Colonic mucosa (tissue), 4 donors: ENCODE results near the gene CELF1. TPM values are rescaled to one million over a fixed set of nuclear protein-coding genes. Genes with fewer than 3 reads are reported as not detected.

Experiments used
- DNase-seq: peaks from one replicate; pipeline ENCODE4 v3.0.0-alpha.2; 2020
- H3K27ac ChIP-seq: fragments of 200-600 bp; one replicate; pipeline ENCODE4 v1.8.0; 2021
- H3K27me3 ChIP-seq: fragments of 200-600 bp; one replicate; pipeline ENCODE4 v1.8.0; 2021
- H3K36me3 ChIP-seq: fragments of 200-600 bp; one replicate; pipeline ENCODE4 v1.8.0; 2021
- H3K4me1 ChIP-seq: fragments of 200-600 bp; one replicate; pipeline ENCODE4 v1.8.0; 2021; ENCODE audit warnings: mild to moderate bottlenecking
- H3K4me3 ChIP-seq: fragments of 200-600 bp; one replicate; pipeline ENCODE4 v1.8.0; 2021
- H3K9ac ChIP-seq, 2 donors: one replicate each; pipeline ENCODE4 v1.7.0; 2013; ENCODE audit warnings: control low read depth in 2 of 2, low read depth in 2 of 2, low read length in 2 of 2
- H3K9me3 ChIP-seq: fragments of 200-600 bp; one replicate; pipeline ENCODE4 v1.8.0; 2021
- CTCF ChIP-seq: fragments of 200-600 bp; IDR thresholded peaks from one replicate; pipeline ENCODE4 v1.8.0; 2022; ENCODE audit warnings: antibody characterized with exemption, mild to moderate bottlenecking
- intact Hi-C: fragments of 100-400 bp; cut with DNase I; formaldehyde crosslinking; loops from one replicate; pipeline ENCODE4 v1.14.1; 2022
- total RNA-seq, 2 donors: library from RNA; stranded (reverse); fragmentation: NEBNext Ultra II Directional in 1 of 2; extraction: Animal tissue kit (Norgen Biotek cat#: 25700) in 1 of 2; gene quantifications; one replicate each; pipeline ENCODE4 v1.2.1, GENCODE V29; 2021
- donor health status: healthy.
- donor health status: DM: no; HTN: no; CAD: no.
- donor health status: DM: no; HTN: no; CAD: no.

Gene CELF1
- total RNA-seq, 2 donors from 2014 or later, result 76.1 to 96.8 TPM

DNA sequence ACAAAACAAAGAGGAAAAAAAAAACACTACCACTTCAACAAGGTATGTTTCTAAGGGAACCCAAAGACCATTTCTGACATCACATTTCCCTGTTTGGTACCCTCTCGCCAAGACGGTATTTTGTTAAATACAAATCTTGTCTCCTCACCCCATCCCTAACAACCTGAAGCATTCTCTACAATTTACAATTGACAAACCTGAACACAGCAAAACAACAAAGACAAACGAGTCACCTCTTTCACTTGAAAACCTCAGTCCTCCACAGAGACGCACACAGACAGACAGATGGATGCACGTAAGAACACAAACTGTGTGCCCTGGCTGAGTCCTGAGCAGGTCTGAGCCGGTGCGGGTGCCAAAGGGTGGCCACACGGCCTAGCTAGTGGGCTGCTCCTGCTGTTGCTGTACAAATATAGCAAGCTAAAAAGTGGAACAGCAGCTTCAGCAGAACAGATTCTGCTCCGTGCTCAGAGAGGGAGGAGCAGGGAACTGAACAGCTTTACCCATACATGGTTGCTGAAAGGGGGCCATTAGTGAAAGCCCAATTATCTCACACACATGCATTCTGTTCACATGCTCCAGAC, 28.5 kb downstream of the CELF1 start:
- H3K9me3 ChIP-seq, result no peaks in the 10 kb centered on the region
- no peaks in the 10 kb centered on the region for H3K36me3 ChIP-seq
- no peak for DNase-seq
- no peak for TF ChIP-seq CTCF
- no peak overlapping the region for H3K9ac ChIP-seq
- H3K27me3 ChIP-seq, result no peaks in the 10 kb centered on the region
- H3K27ac ChIP-seq, result peak overlapping the region; percentile 22
- peaks cover 4% of the 10 kb centered on the region for H3K4me1 ChIP-seq
- no peak overlapping the region for H3K4me3 ChIP-seq
- intact Hi-C loops, result no loop called here

- DNase-seq, result peak; percentile 46
- Histone ChIP-seq H3K4me1 (peaks cover 6% of the 10 kb centered on the region), H3K9me3 (no peaks in the 10 kb centered on the region), H3K27me3 (no peaks in the 10 kb centered on the region), H3K36me3 (no peaks in the 10 kb centered on the region), H3K9ac (no peak overlapping the region), H3K27ac (peak overlapping the region; percentile 22), H3K4me3 (no peak overlapping the region)
- no peak for TF ChIP-seq CTCF
- intact Hi-C loops, result no loop called here
Observed at GRCh38 chr11:47523490-47524225, 29.3 kb downstream of the CELF1 start.

DNA sequence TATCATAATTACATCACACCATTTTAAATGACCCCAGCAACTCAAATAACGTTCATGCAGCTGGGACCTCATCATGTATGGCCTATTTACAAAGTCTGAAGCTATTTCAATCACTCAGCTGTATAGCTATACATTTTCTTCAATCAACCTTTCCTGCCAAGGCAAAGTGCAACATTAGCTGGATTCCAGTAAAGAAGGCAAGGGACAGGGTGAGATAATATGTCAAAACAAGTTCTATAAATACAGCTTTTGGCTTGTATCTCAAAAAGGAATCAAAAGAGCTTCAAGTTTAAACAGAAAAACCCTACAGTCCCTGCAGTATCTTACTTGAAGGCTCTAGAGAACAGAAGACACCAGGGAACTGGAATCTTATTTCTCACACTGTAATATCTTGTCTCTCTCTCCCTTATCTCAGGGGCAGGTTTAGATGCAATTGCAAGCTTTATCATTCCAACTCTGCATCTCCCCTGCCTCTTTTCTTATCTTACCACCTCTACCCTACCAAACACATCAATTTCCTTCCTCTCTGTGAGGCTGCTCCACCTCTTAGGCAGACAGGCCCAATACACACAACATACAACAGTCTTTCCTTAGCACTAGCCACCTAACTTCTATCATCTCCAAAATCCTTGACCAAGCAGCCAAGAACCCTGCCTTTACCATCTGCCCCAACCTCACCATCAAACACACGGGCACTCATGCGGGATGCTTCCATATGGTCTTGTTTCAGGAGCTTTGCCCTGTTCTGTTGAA, 34.5 kb downstream of the CELF1 start:
- intact Hi-C loops, result no loop called here
- H3K27ac ChIP-seq, result no peak overlapping the region

DNA sequence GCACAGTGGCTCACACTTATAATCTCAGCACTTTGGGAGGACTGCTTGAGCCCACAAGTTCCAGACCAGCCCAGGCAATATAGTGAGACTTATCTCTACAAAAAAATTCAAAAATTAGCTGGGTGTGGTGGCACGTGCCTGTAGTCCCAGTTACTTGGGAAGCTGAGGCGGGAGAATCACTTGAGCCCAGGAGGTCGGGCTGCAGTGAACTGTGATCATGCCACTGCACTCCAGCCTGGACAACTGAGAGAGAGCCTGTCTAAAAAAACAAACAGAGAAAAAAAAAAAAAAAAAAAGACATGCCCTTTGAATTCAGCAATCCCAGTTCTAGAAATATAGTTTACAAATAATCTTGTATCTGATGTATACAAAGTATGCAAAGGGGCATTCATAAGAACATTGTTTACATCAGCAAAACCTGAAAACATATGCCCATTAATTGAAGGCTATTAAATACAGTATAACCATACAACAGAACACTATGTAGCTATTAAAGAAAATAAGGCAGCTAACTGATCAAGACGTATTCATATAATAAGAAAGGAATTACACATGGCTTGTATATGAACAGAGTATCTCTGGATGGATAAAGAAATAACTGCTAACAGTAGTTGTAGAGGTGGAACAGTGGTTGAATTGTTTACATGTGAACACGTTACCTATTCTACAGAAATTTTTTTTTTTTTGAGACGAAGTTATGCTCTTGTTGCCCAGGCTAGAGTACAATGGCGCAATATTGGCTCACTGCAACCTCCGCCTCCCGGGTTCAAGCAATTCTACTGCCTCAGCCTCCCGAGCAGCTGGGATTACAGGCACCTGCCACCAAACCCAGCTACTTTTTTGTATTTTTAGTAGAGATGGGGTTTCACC, 35.7 kb downstream of the CELF1 start:
- H3K27ac ChIP-seq, result no peak overlapping the region
- intact Hi-C loops, result no loop called here
- DNase-seq, result no peak
- peaks cover 13% of the 10 kb centered on the region for H3K4me1 ChIP-seq
- H3K9ac ChIP-seq, result no peak overlapping the region
- H3K36me3 ChIP-seq, result no peaks in the 10 kb centered on the region
- no peak overlapping the region for H3K4me3 ChIP-seq
- H3K9me3 ChIP-seq, result no peaks in the 10 kb centered on the region
- H3K27me3 ChIP-seq, result no peaks in the 10 kb centered on the region
- TF ChIP-seq CTCF, result no peak

More for the DNA sequence above, 34.5 kb downstream of the CELF1 start:
- TF ChIP-seq CTCF, result no peak
- no peak overlapping the region for H3K4me3 ChIP-seq
- H3K36me3 ChIP-seq, result no peaks in the 10 kb centered on the region
- H3K27me3 ChIP-seq, result no peaks in the 10 kb centered on the region
- no peak for DNase-seq
- no peak overlapping the region for H3K9ac ChIP-seq
- H3K9me3 ChIP-seq, result no peaks in the 10 kb centered on the region
- H3K4me1 ChIP-seq, result peaks cover 16% of the 10 kb centered on the region

DNA sequence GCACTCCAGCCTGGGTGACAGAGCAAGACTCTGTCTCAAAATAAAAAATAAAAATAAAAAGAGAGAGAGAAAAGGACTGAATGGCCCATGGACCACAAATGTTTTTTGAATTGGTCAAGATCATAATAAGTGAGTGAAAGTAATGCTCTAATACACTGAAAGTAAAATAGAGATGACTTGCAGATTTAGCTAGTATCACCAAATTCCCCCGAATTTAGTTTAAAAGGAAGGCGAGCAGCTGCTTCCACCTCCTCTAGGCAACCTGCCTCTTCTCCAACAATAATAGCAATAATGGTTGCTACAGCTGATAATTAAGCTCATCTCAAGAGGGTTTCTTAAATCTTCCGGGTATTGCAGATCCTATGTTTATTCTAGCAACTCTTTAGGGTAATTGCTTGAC, 36.8 kb downstream of the CELF1 start:
- Histone ChIP-seq H3K27me3 (no peaks in the 10 kb centered on the region), H3K9me3 (no peaks in the 10 kb centered on the region), H3K9ac (no peak overlapping the region), H3K36me3 (no peaks in the 10 kb centered on the region), H3K4me1 (peaks cover 13% of the 10 kb centered on the region), H3K27ac (no peak overlapping the region), H3K4me3 (no peak overlapping the region)
- no peak for DNase-seq
- no peak for TF ChIP-seq CTCF
- intact Hi-C loops, result no loop called here
